ENCODE results near the gene CACNG1.

- TF ChIP-seq CTCF (IDR thresholded peaks at IDR 0.05) (no peak), RFX5 (IDR thresholded peaks at IDR 0.05; ENCODE audit: low read length) (no peak), EP300 (IDR thresholded peaks at IDR 0.05; ENCODE audit: borderline replicate concordance in 1 of 2, low read depth in 1 of 2, low read length in 1 of 2) (no peak)
These were observed 33.9 kb downstream of the CACNG1 start for GRCh38 chr17:67078292-67078691.
